GM12874 (cell line): ENCODE measurements around the gene IGLL5.

Experiments
- TF ChIP-seq, protein P1 (sequence below): IDR thresholded peaks from 2 replicates; pipeline ENCODE4 v1.5.1; 2011; ENCODE audit warnings: low read depth, mild to moderate bottlenecking, control low read depth, low read length, moderate library complexity; ENCODE audit not compliant: insufficient read depth

The IGLL5 gene

DNA sequence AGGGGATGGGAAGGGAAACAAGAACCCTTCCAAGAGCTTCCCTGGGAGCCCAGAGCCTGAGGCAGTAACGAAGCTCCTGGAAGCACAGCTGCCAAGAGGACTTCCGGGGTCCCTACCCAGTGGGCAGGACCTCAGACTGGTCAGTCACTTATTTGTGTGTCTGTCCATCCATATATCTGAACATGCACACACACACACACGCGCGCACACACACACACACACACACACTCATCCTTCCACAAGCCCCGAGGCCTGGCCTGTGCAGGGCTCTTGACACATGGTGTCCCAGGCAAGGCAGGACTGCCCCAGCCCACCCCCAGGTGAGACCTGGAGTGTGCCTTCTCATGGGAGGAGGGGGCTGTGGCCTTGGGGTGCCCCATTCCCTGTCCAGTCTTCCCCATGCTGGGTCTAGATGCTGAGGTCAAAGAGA, 44.9 kb downstream of the IGLL5 start:
- TF ChIP-seq, protein P1, sequence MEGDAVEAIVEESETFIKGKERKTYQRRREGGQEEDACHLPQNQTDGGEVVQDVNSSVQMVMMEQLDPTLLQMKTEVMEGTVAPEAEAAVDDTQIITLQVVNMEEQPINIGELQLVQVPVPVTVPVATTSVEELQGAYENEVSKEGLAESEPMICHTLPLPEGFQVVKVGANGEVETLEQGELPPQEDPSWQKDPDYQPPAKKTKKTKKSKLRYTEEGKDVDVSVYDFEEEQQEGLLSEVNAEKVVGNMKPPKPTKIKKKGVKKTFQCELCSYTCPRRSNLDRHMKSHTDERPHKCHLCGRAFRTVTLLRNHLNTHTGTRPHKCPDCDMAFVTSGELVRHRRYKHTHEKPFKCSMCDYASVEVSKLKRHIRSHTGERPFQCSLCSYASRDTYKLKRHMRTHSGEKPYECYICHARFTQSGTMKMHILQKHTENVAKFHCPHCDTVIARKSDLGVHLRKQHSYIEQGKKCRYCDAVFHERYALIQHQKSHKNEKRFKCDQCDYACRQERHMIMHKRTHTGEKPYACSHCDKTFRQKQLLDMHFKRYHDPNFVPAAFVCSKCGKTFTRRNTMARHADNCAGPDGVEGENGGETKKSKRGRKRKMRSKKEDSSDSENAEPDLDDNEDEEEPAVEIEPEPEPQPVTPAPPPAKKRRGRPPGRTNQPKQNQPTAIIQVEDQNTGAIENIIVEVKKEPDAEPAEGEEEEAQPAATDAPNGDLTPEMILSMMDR, result no peak

DNA sequence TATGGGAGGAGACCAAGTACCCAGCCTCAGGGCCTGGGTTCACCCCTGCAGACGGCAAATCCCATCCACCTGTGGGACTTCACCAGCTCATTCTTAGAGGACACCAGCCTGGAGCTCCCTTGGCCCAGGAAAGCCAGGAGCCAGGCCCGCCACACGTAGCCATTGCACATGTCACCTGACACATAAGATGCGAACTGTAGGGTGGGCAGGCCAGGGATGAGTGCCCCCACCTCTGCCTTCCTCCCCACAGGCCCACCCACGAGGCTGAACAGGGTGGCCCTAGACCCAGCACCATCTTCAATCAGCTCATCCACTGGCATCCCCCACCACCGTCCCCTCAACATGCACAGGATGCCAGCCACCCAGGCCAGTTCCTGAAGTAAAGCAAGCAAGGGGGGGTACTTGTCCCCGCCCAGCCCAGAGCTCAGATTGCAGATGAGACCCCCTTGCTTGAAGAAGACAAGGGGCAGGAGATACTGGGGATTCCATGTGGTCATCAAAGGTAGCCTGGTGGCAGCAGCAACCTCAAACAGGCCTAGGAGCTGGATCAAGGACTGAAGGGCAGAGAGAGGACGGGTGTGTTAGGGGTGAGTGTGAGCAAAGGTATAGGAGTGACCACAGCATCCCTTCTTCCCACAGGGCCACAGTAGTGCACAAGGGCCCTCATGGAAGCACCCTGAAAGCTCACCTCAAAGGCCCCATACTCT, 45.6 kb downstream of the IGLL5 start:
- TF ChIP-seq, protein P1, result no peak

DNA sequence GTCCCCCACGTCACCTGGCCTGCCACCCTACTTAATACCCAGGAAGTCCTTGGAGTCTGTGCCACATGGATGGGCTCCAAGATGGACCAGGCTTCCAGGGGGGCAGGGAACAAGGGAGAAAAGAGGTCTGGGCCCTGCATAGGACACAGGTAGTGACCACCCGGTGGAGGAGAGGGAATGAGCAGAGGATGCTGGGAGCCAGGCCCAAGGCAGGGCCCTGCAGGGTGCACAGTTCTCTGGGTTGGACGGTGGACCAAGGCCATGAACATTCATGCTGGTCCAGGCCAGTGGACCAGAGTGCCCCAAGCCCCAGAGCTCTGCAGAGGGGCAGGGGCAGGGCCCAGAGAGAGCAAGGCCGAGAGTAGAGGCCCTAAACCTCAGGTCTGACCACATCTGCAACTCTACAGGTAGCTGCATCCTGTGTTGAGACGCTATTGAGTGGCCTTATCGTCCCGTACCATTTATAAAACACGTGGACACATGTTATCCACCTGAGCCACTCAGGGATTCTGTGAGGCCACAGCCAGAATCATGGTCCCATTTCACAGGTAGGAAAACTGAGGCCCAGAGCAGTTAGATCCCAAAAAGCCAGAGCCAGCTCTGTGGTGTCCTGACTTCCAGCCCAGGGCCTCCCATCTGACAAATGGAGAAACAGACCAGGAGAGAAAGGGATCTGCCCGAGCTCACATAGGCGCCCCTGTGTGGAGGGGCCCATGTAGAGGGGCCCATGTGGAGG, 46.4 kb downstream of the IGLL5 start:
- TF ChIP-seq, protein P1, result no peak

DNA sequence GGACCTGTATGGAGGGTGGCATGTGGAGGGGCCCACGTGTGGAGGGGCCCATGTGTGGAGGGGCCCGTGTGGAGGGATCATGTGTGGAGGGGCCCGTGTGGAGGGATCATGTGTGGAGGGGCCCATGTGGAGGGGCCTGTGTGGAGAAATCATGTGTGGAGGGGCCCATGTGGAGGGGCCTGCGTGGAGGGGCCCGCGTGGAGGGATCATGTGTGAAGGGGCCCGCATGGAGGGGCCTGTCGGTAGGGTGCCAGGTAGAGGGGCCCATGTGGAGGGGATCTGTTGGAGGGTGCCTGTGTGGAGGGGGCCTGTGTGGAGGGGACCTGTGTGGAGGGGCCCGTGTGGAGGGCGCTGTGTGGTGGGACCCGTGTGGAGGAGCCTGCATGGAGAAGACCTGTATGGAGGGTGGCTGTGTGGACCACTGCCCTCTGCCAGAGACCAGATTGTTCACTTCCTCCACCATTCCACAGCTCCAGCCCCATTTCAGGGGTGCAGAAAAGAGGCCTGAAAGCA, 47.0 kb downstream of the IGLL5 start:
- TF ChIP-seq, protein P1, result no peak

DNA sequence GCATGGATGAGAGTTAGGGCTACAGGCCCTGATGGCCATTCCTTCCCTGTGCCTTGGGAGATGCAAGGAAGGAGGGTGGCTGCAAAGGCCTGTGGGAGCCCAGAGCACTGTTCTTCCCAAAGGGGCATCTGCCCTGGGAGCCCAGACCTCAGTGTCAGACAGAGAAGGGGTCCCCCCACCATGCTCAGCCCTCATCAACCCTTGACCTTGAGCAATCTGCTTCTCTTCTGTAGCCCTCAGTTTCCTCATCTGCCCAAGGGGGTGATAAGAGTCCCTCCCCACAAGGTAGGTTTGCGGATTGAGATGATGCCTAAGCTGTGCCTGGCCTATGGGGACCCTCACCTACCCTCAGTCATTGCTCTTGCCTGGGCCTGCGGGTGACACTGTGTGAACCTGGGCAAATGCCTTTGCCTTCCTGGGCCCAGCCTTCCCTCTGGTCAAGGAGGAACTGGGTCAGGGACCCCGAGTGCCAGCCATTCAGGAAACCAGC, 47.5 kb downstream of the IGLL5 start:
- TF ChIP-seq, protein P1, result no peak

DNA sequence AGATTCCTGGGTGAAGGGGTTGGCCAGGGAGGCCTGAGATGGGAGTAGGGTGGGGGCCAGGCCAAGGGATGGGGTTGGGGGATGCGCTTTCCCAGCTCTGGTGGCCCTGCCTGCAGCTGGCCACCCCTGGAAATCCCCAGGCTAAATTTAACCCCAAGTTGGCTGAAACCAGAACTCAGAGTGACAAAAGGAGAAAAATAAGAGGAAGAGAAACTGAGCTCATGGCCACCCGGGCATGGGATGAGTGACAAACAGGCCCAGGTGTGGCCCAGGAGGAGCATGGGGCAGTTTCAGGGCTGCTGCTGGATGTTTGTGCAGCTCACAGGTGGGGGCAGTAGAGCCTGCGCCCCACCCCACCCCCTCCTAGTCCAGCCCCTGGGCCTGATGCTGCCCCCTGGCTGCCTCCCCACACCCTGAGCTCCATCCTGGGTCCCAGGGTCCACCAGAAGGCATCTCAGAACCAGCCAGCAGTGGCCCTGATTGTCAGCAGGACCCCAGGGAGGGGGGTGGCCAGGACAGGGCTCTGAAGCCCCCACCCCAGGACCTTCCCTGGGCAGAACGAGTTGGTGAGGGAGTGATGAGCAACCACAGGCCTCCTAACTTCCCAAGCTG, 48.0 kb downstream of the IGLL5 start:
- TF ChIP-seq, protein P1, result peak; percentile 80
